H1 (cell line): Measurements from ENCODE around the gene ST6GALNAC3. TPM values are rescaled to one million over a fixed set of nuclear protein-coding genes. Genes with fewer than 3 reads are reported as not detected.

ENCODE experiments used
- CTCF ChIA-PET: fragments of 300-600 bp; sonication (Branson Sonifier 250); formaldehyde crosslinking; loops from one replicate; lab custom pipeline; 2021; ENCODE audit not compliant: partially characterized antibody; lab: Charles Lee
- POLR2A ChIA-PET: fragments of 300-600 bp; sonication (Branson Sonifier 250); formaldehyde crosslinking; loops from one replicate; lab custom pipeline; 2021; ENCODE audit warnings: inconsistent platforms; ENCODE audit not compliant: partially characterized antibody; lab: Charles Lee
- DNase-seq, 2 experiments: peaks; one replicate each; pipeline versions ENCODE4 v3.0.0 to v3.0.0-alpha.2; 2010 to 2022; ENCODE audit warnings: low spot score in 2 of 2, low read depth in 1 of 2, mixed read lengths in 1 of 2
- FAIRE-seq: peaks from 2 replicates; lab custom pipeline; 2011; peaks lifted over from hg19 to GRCh38; lab: Jason Lieb, UNC
- H2AFZ ChIP-seq: 2 replicates; pipeline ENCODE4 v1.8.1; 2012; ENCODE audit warnings: low read length, inconsistent platforms
- H2AK5ac ChIP-seq: 2 replicates; pipeline ENCODE4 v1.6.1; 2013; ENCODE audit warnings: low read depth, low read length
- H2BK120ac ChIP-seq: replicated peaks from 2 replicates; pipeline ENCODE3; 2013; ENCODE audit warnings: low read depth, low read length, inconsistent platforms
- H2BK12ac ChIP-seq: 2 replicates; pipeline ENCODE4 v1.6.1; 2013; ENCODE audit warnings: low read depth, low read length
- H2BK15ac ChIP-seq: 2 replicates; pipeline ENCODE4 v1.6.1; 2013; ENCODE audit warnings: low read length
- H2BK20ac ChIP-seq: 2 replicates; pipeline ENCODE4 v1.6.1; 2013; ENCODE audit warnings: low read length
- H2BK5ac ChIP-seq: 2 replicates; pipeline ENCODE4 v1.6.1; 2013; ENCODE audit warnings: low read depth, low read length
- H3K14ac ChIP-seq: 2 replicates; pipeline ENCODE4 v1.6.1; 2013; ENCODE audit warnings: inconsistent platforms; ENCODE audit not compliant: insufficient read length
- H3K18ac ChIP-seq: 2 replicates; pipeline ENCODE4 v1.6.1; 2013; ENCODE audit warnings: low read length; ENCODE audit errors: extremely low read depth
- H3K23ac ChIP-seq: 2 replicates; pipeline ENCODE4 v1.6.1; 2013; ENCODE audit warnings: inconsistent platforms; ENCODE audit not compliant: insufficient read length
- H3K23me2 ChIP-seq: 2 replicates; pipeline ENCODE4 v1.6.1; 2013; ENCODE audit warnings: low read depth, low read length
- H3K27ac ChIP-seq: 2 replicates; pipeline ENCODE4 v1.6.1; 2011; ENCODE audit warnings: low read depth, low read length, inconsistent platforms
- H3K27me3 ChIP-seq, 4 experiments: replicated peaks in 1 of 4; 1 replicate in 1 of 4; 2 replicates in 3 of 4; pipeline versions ENCODE4 v1.6.1 to v1.8.1; 2011 to 2013; ENCODE audit warnings: low read length in 3 of 4, mild to moderate bottlenecking in 3 of 4, inconsistent platforms in 2 of 4, mixed read lengths in 2 of 4, moderate library complexity in 1 of 4; ENCODE audit not compliant: control insufficient read depth in 3 of 4, insufficient read depth in 3 of 4; ENCODE audit errors: extremely low read depth in 1 of 4
- H3K36me3 ChIP-seq, 4 experiments: 2 replicates each; pipeline versions ENCODE4 v1.6.1 to v1.8.1; 2011 to 2013; ENCODE audit warnings: mild to moderate bottlenecking in 4 of 4, low read length in 3 of 4, moderate library complexity in 2 of 4, control low read depth in 1 of 4, inconsistent platforms in 1 of 4; ENCODE audit not compliant: insufficient read depth in 4 of 4, control insufficient read depth in 2 of 4
- H3K4ac ChIP-seq: replicated peaks from 2 replicates; pipeline ENCODE3; 2013; ENCODE audit warnings: low read length, low read depth, mixed read lengths, inconsistent platforms; ENCODE audit not compliant: insufficient read length
- H3K4me1 ChIP-seq, 4 experiments: replicated peaks in 1 of 4; 1 replicate in 1 of 4; 2 replicates in 3 of 4; pipeline versions ENCODE4 v1.6.1 to v1.8.1; 2011 to 2013; ENCODE audit warnings: low read length in 3 of 4, inconsistent platforms in 2 of 4, mixed read lengths in 1 of 4; ENCODE audit not compliant: insufficient read depth in 4 of 4, control insufficient read depth in 3 of 4
- H3K4me2 ChIP-seq, 2 experiments: 2 replicates each; pipeline versions ENCODE4 v1.6.1 to v1.8.1; 2011 to 2013; ENCODE audit warnings: low read depth in 2 of 2, low read length in 2 of 2, control low read depth in 1 of 2, inconsistent platforms in 1 of 2, mild to moderate bottlenecking in 1 of 2; ENCODE audit not compliant: insufficient read depth in 1 of 2
- H3K4me3 ChIP-seq, 4 experiments: fragments of 200-600, 300-600 bp in 1 of 4; sonication (generic), shearing (Covaris generic), sonication (Bioruptor Twin) in 1 of 4; 2 replicates each; pipeline versions ENCODE4 v1.5.1 to v1.8.1; 2011 to 2016; ENCODE audit warnings: low read length in 4 of 4, low read depth in 3 of 4, control low read depth in 2 of 4, inconsistent platforms in 2 of 4, mild to moderate bottlenecking in 2 of 4, mixed read lengths in 1 of 4, moderate library complexity in 1 of 4; ENCODE audit not compliant: insufficient read depth in 2 of 4; ENCODE audit errors: extremely low read depth in 1 of 4
- H3K56ac ChIP-seq: replicated peaks from 2 replicates; pipeline ENCODE3; 2013; ENCODE audit warnings: low read depth, mild to moderate bottlenecking, mixed read lengths, low read length, inconsistent platforms; ENCODE audit not compliant: insufficient read length
- H3K79me1 ChIP-seq: 2 replicates; pipeline ENCODE4 v1.6.1; 2013; ENCODE audit warnings: low read depth, low read length, control low read depth
- H3K79me2 ChIP-seq, 2 experiments: 2 replicates each; pipeline versions ENCODE4 v1.6.1 to v1.8.1; 2012 to 2013; ENCODE audit warnings: low read length in 2 of 2, mild to moderate bottlenecking in 2 of 2, inconsistent platforms in 1 of 2; ENCODE audit not compliant: insufficient read depth in 2 of 2, control insufficient read depth in 1 of 2
- H3K9ac ChIP-seq, 4 experiments: replicated peaks in 1 of 4; 1 replicate in 1 of 4; 2 replicates in 3 of 4; pipeline versions ENCODE4 v1.6.1 to v1.8.1; 2011 to 2013; ENCODE audit warnings: low read depth in 3 of 4, low read length in 3 of 4, control low read depth in 2 of 4, mild to moderate bottlenecking in 2 of 4, moderate library complexity in 2 of 4, inconsistent platforms in 1 of 4; ENCODE audit errors: extremely low read depth in 1 of 4
- H3K9me3 ChIP-seq, 2 experiments: 2 replicates each; pipeline versions ENCODE4 v1.6.1 to v1.8.1; 2012 to 2013; ENCODE audit warnings: mild to moderate bottlenecking in 2 of 2, moderate library complexity in 2 of 2, control low read depth in 1 of 2, inconsistent platforms in 1 of 2, low read depth in 1 of 2, low read length in 1 of 2, mixed read lengths in 1 of 2; ENCODE audit not compliant: insufficient read depth in 2 of 2
- H4K20me1 ChIP-seq, 2 experiments: replicated peaks in 1 of 2; 2 replicates each; pipeline versions ENCODE3 to v1.8.1; 2011 to 2013; ENCODE audit warnings: inconsistent platforms in 2 of 2, low read length in 2 of 2, mild to moderate bottlenecking in 1 of 2; ENCODE audit not compliant: insufficient read depth in 2 of 2, control insufficient read depth in 1 of 2
- H4K5ac ChIP-seq: 2 replicates; pipeline ENCODE4 v1.6.1; 2013; ENCODE audit warnings: low read length, low read depth, mixed read lengths, inconsistent platforms; ENCODE audit not compliant: insufficient read length
- H4K8ac ChIP-seq: 2 replicates; pipeline ENCODE4 v1.8.0; 2013; ENCODE audit warnings: mild to moderate bottlenecking, moderate library complexity, low read length, inconsistent platforms; ENCODE audit not compliant: insufficient read depth; ENCODE audit errors: extremely low read depth
- H4K91ac ChIP-seq: replicated peaks from 2 replicates; pipeline ENCODE3; 2013; ENCODE audit warnings: low read length, mixed read lengths, inconsistent platforms; ENCODE audit not compliant: insufficient read length
- ASH2L ChIP-seq: fragments of 200-600, 300-600 bp; sonication (generic); IDR thresholded peaks from one replicate; pipeline ENCODE4 v1.7.1; 2017; ENCODE audit warnings: low read length
- BCL11A ChIP-seq, 2 experiments: IDR thresholded peaks; one replicate each; pipeline ENCODE4 v1.6.1; 2011; ENCODE audit warnings: low read depth in 2 of 2, low read length in 2 of 2, mild to moderate bottlenecking in 2 of 2
- CEBPB ChIP-seq: IDR thresholded peaks from 2 replicates; pipeline ENCODE4 v1.6.1; 2012; ENCODE audit warnings: low read depth, low read length
- FOSL1 ChIP-seq: IDR thresholded peaks from 2 replicates; pipeline ENCODE4 v1.6.1; 2011; ENCODE audit warnings: mild to moderate bottlenecking, low read depth, low read length, moderate library complexity; ENCODE audit not compliant: insufficient read depth
- JUND ChIP-seq: IDR thresholded peaks from 2 replicates; pipeline ENCODE4 v1.6.1; 2011; ENCODE audit warnings: mild to moderate bottlenecking, improper control_type of control experiment, low read length
- MAFK ChIP-seq: IDR thresholded peaks from 2 replicates; pipeline ENCODE4 v1.6.1; 2012; ENCODE audit warnings: low read depth, mild to moderate bottlenecking, improper control_type of control experiment, low read length
- SAP30 ChIP-seq: fragments of 300-600 bp; sonication (generic); IDR thresholded peaks from 2 replicates; pipeline ENCODE4 v1.7.1; 2012; ENCODE audit warnings: low read length, moderate library complexity, mild to moderate bottlenecking, inconsistent platforms; ENCODE audit not compliant: insufficient read depth, insufficient replicate concordance
- SIX5 ChIP-seq: IDR thresholded peaks from 2 replicates; pipeline ENCODE4 v1.6.1; 2011; ENCODE audit warnings: mild to moderate bottlenecking, low read depth, low read length
- polyA plus RNA-seq, 7 experiments: library from polyadenylated mRNA; depleted of rRNA in 3 of 7; stranded (reverse) in 5 of 7; unstranded in 2 of 7; fragments of >200 nt in 5 of 7; fragments of 200-250 nt in 2 of 7; gene quantifications; 1 replicate in 5 of 7; 2 replicates in 1 of 7; 4 replicates in 1 of 7; pipeline versions ENCODE4 v1.2.1 to v1.2.3, GENCODE V29; 2011 to 2013; ENCODE audit warnings: missing spikeins in 2 of 7, mixed read lengths in 2 of 7
- total RNA-seq: library from RNA; stranded (reverse); fragmentation: NEBNext Ultra II Directional; extraction: Animal tissue kit (Norgen Biotek cat#: 25700); gene quantifications from 2 replicates; pipeline ENCODE4 v1.2.1, GENCODE V29; 2021
- TF ChIP-seq, protein P1 (sequence below), 3 experiments: IDR thresholded peaks; 1 replicate in 2 of 3; 2 replicates in 1 of 3; pipeline versions ENCODE4 v1.5.1 to v1.6.1; 2011; ENCODE audit warnings: low read length in 3 of 3, mild to moderate bottlenecking in 3 of 3, inconsistent platforms in 2 of 3, low read depth in 1 of 3, moderate library complexity in 1 of 3; ENCODE audit not compliant: insufficient read depth in 1 of 3; ENCODE audit errors: control extremely low read depth in 1 of 3
- TF ChIP-seq, protein P2 (sequence below): IDR thresholded peaks from 2 replicates; pipeline ENCODE4 v1.6.1; 2012; ENCODE audit warnings: inconsistent platforms

Gene ST6GALNAC3
- total and polyA plus RNA-seq, 2 of the 8 experiments (the other 6 are each of a cell fraction or from before 2014, with no cell fraction given), result 4.9 to 19.0 TPM

DNA sequence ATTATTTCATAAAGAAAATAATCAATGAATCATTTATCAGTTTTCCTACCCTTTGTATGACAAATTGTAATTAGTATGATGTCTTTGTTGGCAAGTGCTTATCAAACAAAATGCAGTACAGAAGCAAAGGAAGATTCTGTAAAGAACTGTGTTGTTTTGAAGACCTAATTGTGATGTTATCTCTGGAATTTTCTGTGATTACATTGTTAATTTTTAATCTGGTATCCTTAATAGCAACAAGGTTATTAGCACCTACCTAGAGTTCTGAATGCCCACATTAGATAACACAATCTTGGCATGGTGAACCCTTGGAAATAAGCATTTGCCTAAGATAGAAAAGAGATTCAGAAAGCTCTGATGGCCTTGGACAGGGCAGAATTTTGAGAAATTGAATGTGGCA, 518.6 kb downstream of the ST6GALNAC3 start:
- Histone ChIP-seq H2BK120ac (no peak overlapping the region), H3K4ac (no peak overlapping the region), H4K91ac (no peak overlapping the region), H3K23me2 (no peaks in the 10 kb centered on the region), H2BK20ac (no peak overlapping the region), H3K36me3 (no peaks in the 10 kb centered on the region), H3K4me2 (no peak overlapping the region), H3K23ac (no peak overlapping the region), H4K5ac (no peak overlapping the region), H3K4me1 (no peaks in the 10 kb centered on the region), H3K79me2 (no peaks in the 10 kb centered on the region), H4K8ac (no peak overlapping the region), H3K9me3 (peaks cover 7 to 10% of the 10 kb centered on the region in 2 experiments; a peak in 2 of 4 replicates), H2BK15ac (no peak overlapping the region), H2BK5ac (no peak overlapping the region), H3K79me1 (no peaks in the 10 kb centered on the region), H3K9ac (no peak overlapping the region), H2AFZ (no peak overlapping the region), H3K56ac (no peak overlapping the region), H3K18ac (no peak overlapping the region), H3K27me3 (no peaks in the 10 kb centered on the region), H2BK12ac (no peak overlapping the region), H3K27ac (no peak overlapping the region), H4K20me1 (no peaks in the 10 kb centered on the region), H3K4me3 (no peak overlapping the region), H2AK5ac (no peak overlapping the region), H3K14ac (no peak overlapping the region)
- CTCF ChIA-PET, result no interaction called here
- DNase-seq (no peak), FAIRE-seq (no peak)
- TF ChIP-seq MAFK (no peak), CEBPB (no peak), BCL11A (IDR thresholded peaks at IDR 0.05; ENCODE audit: low read depth in 2 of 2, low read length in 2 of 2) (no peak), JUND (no peak), SIX5 (no peak), FOSL1 (no peak), SAP30 (no peak), ASH2L (no peak)
- TF ChIP-seq, protein P1, sequence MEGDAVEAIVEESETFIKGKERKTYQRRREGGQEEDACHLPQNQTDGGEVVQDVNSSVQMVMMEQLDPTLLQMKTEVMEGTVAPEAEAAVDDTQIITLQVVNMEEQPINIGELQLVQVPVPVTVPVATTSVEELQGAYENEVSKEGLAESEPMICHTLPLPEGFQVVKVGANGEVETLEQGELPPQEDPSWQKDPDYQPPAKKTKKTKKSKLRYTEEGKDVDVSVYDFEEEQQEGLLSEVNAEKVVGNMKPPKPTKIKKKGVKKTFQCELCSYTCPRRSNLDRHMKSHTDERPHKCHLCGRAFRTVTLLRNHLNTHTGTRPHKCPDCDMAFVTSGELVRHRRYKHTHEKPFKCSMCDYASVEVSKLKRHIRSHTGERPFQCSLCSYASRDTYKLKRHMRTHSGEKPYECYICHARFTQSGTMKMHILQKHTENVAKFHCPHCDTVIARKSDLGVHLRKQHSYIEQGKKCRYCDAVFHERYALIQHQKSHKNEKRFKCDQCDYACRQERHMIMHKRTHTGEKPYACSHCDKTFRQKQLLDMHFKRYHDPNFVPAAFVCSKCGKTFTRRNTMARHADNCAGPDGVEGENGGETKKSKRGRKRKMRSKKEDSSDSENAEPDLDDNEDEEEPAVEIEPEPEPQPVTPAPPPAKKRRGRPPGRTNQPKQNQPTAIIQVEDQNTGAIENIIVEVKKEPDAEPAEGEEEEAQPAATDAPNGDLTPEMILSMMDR (IDR thresholded peaks at IDR 0.05; ENCODE audit: control extremely low read depth in 1 of 3, insufficient read depth in 1 of 3, low read depth in 1 of 3, low read length in 3 of 3), result no peak
- TF ChIP-seq, protein P2, sequence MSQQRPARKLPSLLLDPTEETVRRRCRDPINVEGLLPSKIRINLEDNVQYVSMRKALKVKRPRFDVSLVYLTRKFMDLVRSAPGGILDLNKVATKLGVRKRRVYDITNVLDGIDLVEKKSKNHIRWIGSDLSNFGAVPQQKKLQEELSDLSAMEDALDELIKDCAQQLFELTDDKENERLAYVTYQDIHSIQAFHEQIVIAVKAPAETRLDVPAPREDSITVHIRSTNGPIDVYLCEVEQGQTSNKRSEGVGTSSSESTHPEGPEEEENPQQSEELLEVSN, result no peak
- POLR2A ChIA-PET, result no interaction called here
